ENCODE results near the gene SLC9A9.
"Not testable (repeated sequence)": the region's sequence is repeated elsewhere in the genome, so short reads cannot be mapped to it uniquely, and the experiment has no call there.

The SLC9A9 gene

GRCh38 chr3:143699424-143699823, 148.8 kb downstream of the SLC9A9 start:
- Histone ChIP-seq H3K4me3 (ENCODE audit: low read depth, low read length) (no peak overlapping the region), H3K4me1 (no peaks in the 10 kb centered on the region), H3K36me3 (no peaks in the 10 kb centered on the region), H3K9me3 (no peaks in the 10 kb centered on the region), H3K27me3 (no peaks in the 10 kb centered on the region)
- TF ChIP-seq, protein P1, sequence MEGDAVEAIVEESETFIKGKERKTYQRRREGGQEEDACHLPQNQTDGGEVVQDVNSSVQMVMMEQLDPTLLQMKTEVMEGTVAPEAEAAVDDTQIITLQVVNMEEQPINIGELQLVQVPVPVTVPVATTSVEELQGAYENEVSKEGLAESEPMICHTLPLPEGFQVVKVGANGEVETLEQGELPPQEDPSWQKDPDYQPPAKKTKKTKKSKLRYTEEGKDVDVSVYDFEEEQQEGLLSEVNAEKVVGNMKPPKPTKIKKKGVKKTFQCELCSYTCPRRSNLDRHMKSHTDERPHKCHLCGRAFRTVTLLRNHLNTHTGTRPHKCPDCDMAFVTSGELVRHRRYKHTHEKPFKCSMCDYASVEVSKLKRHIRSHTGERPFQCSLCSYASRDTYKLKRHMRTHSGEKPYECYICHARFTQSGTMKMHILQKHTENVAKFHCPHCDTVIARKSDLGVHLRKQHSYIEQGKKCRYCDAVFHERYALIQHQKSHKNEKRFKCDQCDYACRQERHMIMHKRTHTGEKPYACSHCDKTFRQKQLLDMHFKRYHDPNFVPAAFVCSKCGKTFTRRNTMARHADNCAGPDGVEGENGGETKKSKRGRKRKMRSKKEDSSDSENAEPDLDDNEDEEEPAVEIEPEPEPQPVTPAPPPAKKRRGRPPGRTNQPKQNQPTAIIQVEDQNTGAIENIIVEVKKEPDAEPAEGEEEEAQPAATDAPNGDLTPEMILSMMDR (IDR thresholded peaks at IDR 0.05; ENCODE audit: low read depth, low read length), result no peak
- no peak for DNase-seq

DNA sequence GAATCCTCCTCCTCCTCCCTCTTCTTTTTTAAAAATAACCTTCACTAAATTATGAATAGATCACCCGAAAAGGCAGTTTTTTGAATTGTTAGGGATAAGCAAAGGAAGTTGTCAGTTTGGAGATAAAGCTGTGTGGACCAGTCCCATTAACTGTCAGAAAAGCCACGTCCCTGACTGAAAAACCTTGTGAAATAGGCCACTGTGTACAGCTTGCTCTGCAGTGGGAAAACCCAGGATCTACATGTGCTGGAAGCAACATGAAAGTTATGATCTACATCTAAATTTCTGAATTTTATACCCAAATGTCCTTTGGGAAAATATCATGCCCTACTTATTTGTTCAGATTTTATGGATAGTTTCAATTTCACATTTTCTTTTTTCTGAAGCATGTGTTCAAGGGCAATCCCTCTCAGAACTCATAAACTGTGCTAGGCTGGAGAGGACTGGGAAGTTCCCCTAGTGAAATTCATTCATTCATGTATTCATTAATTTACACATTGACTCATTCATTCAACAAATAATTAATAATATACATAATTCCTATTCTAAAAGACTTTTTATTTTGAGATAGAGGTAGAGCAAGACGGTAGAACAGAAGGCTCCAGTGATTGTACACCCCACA, 149.5 kb downstream of the SLC9A9 start:
- DNase-seq, result no peak
- H3K9me3 ChIP-seq, result no peaks in the 10 kb centered on the region
- H3K4me3 ChIP-seq (ENCODE audit: low read depth, low read length), result no peak overlapping the region
- H3K4me1 ChIP-seq, result no peaks in the 10 kb centered on the region
- TF ChIP-seq, protein P1 (IDR thresholded peaks at IDR 0.05; ENCODE audit: low read depth, low read length), result no peak
- no peaks in the 10 kb centered on the region for H3K36me3 ChIP-seq
- H3K27me3 ChIP-seq, result no peaks in the 10 kb centered on the region

DNA sequence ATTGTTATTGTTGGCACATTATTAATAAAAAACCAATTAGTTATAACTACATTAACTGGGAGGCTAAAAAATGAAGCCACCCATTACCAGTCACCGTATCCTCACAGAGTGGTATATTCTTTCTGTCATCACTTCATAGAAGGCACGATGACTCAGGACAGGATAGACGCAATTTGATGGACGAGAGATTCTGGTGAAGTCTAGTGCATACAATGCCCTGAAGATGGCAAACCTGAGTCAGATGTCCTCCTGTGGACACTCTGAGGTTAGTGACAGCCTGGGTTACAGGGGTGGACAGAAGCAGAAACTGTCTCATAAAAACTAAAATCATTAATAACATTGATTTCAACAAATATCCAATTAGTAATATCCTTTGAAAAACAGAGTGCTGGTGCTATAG, 150.3 kb downstream of the SLC9A9 start:
- Histone ChIP-seq H3K36me3 (no peaks in the 10 kb centered on the region), H3K27me3 (no peaks in the 10 kb centered on the region), H3K4me1 (no peaks in the 10 kb centered on the region), H3K4me3 (ENCODE audit: low read depth, low read length) (no peak overlapping the region), H3K9me3 (no peaks in the 10 kb centered on the region)
- TF ChIP-seq, protein P1 (IDR thresholded peaks at IDR 0.05; ENCODE audit: low read depth, low read length), result peak; percentile 59
- DNase-seq, result peak; percentile 27

DNA sequence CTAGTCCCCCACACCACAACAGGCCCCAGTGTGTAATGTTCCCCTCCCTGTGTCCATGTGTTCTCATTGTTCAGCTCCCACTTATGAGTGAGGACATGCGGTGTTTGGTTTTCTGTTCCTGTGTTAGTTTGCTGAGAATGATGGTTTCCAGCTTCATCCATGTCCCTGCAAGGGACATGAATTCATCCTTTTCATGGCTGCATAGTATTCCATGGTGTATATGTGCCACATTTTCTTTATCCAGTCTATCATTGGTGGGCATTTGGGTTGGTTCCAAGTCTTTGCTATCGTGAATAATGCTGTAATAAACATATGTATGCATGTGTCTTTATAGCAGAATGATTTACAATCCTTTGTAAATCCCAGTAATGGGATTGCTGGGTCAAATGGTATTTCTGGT, 152.9 kb downstream of the SLC9A9 start:
- H3K9me3 ChIP-seq; H3K4me3 ChIP-seq (ENCODE audit: low read depth, low read length); H3K4me1 ChIP-seq; H3K36me3 ChIP-seq; DNase-seq; H3K27me3 ChIP-seq: not testable (repeated sequence)

- H3K9me3 ChIP-seq, result no peaks in the 10 kb centered on the region
- H3K36me3 ChIP-seq, result no peaks in the 10 kb centered on the region
- TF ChIP-seq, protein P1 (IDR thresholded peaks at IDR 0.05; ENCODE audit: low read depth, low read length), result no peak
- no peak overlapping the region for H3K4me3 ChIP-seq (ENCODE audit: low read depth, low read length)
- no peaks in the 10 kb centered on the region for H3K27me3 ChIP-seq
- DNase-seq, result no peak
- H3K4me1 ChIP-seq, result no peaks in the 10 kb centered on the region
Measured at GRCh38 chr3:143693506-143693905, 154.8 kb downstream of the SLC9A9 start.

- TF ChIP-seq, protein P1 (IDR thresholded peaks at IDR 0.05; ENCODE audit: low read depth, low read length), result no peak
- H3K36me3 ChIP-seq, result no peaks in the 10 kb centered on the region
- DNase-seq, result no peak
- no peak overlapping the region for H3K4me3 ChIP-seq (ENCODE audit: low read depth, low read length)
- no peaks in the 10 kb centered on the region for H3K9me3 ChIP-seq
- H3K27me3 ChIP-seq, result no peaks in the 10 kb centered on the region
- no peaks in the 10 kb centered on the region for H3K4me1 ChIP-seq
Measured at GRCh38 chr3:143686638-143687197, 161.6 kb downstream of the SLC9A9 start.

Measured in BE2C (cell line).